DMS153 treated with DMSO at 0.1 percent for 48 hours (cell line): ENCODE data around the gene TFR2.

Source experiments
- DNase-seq: peaks from one replicate; lab custom pipeline; 2025; ENCODE audit not compliant: unreplicated experiment; lab: John Stamatoyannopoulos, UW

Gene TFR2

GRCh38 chr7:100573691-100574361 is 67.5 kb downstream of the TFR2 start, which contains the start of gene SAP25:
Gene SAP25 (minus strand): TSS chr7:100573900. CDS start chr7:100573742, 158 bp downstream.
- DNase-seq = no peak

DNA sequence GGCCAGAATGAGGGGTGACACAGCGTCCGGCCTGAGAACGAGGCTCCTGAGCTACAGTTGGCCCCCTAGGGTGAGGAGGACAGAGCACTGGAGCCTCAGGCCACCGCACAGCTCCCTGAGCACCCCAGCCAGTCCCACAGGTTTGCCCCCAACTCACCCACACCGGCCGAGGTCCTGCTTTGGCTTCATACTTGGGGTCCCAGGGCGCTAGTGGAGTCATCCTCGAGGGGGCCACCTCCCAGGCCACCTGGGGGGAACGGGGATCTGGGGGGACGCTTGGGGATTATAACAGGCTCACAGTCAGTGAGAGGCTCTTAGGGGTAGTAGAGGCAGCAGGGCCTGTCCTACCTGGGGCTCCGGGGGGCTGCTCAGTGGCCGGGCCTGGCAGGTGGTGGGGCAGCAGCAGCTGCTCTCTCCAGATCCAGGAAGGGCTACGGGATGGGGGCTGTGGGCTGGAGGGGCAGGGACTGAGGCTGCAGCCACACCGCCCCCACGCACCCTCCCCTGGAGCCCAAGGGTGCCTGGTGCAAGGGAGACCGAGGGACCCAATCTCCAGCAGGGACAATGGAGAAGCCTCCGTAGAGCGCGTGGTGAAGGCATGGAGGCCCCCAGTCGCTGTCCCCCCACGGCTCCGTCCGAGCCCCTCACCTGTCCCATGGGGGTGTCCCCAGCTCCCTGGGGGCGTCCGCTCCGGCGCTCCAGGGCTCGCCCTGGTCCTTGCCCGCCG is 68.2 kb downstream of the TFR2 start:
- no peak for DNase-seq

GRCh38 chr7:100572281-100572948 is 68.9 kb downstream of the TFR2 start:
- DNase-seq = no peak

- DNase-seq = no peak
These were observed 69.6 kb downstream of the TFR2 start for GRCh38 chr7:100571829-100572116.

DNA sequence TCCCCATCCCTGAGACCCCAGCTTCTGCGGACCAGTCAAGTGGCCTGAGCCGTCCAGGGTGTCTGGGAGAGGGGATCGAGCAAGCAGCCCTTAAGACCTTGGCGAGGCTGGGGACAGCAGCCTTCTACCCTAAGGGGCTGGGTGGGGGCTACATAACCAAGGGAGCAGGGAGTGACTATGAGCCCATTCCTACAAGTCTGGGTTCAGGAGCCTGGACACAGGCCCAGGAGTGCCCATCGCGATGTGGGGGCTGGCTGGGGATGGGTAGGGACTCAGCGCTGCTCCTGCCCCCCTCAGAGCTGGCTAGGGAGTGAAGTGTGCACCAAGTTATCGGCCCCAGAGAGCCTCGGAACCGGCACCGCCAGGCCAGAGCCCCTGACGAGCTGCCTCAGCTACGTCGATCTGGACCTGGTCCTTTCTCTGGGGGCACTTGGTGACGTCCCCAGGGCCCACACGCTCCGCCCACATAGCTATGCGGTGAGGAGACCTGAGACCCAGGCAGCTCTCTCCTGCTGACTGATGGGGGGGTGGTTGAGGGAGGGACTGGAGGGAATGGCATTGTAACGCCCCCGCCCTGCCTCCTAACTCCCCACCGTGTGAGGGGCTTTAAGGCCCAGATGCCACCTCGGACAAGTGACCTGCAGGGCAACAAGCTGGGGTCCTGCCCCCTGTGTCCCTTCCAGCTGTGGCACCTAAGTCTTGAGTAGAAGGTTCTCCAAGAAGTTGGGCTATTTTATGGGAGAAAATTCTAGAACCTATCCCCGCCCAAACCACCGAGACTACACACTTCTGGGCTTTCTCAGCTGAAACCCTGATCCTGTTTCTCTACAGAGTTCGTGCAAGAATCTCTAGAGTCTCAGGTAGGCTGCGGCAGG is 70.2 kb downstream of the TFR2 start:
- no peak for DNase-seq
